A549 treated with Hydrocortisone at 1 μM for 4 hours (cell line): Measurements from ENCODE around the gene MEP1B. TPM values are rescaled to one million over a fixed set of nuclear protein-coding genes. Genes with fewer than 3 reads are reported as not detected.

Experiments used
- total RNA-seq: library from RNA; stranded (reverse); fragments of 200-300 nt; extraction: Qiagen RNA extraction; gene quantifications from 5 replicates; pipeline ENCODE4 v1.2.3, GENCODE V29; 2022

The MEP1B gene
- total RNA-seq: 0.06 to 0.10 TPM in 2 of 5 replicates, not detected in the others

DNA sequence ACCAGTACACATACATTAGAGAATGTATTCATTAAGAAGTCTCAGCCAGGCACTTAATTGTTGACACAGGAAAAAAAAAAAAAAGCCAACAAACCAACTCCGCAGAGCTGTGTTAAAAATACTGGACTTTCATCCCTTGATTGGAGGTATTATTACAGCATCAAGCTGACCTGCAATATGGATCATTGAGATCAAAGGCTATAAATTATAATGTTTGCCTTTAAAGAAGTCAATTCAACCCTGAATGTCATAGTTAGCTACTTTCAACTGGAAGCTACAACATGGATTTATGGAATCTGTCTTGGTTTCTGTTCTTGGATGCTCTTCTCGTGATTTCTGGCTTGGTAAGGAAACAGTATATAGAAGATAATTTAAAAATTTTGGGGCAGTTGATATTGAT is at the start of gene MEP1B:
Gene MEP1B, plus strand, starts transcription at position 250 of the 400 bp plus-strand sequence. Its CDS starts 32 bp downstream, at position 282.

Other genes with a start within 250 kb of the MEP1B start
- gene TRAPPC8, start 246.9 kb upstream of the MEP1B start, total RNA-seq: 11.9 to 16.1 TPM (median 12.8 TPM) in 5 replicates
- 0.21 to 0.32 TPM (median 0.23 TPM) in 5 replicates for gene RNF125, start 171.2 kb upstream of the MEP1B start, total RNA-seq
- 12.9 to 17.5 TPM (median 14.0 TPM) in 5 replicates for gene RNF138, start 98.2 kb upstream of the MEP1B start, total RNA-seq